ENCODE data around the gene FAM217B.

- TF ChIP-seq, protein P1, sequence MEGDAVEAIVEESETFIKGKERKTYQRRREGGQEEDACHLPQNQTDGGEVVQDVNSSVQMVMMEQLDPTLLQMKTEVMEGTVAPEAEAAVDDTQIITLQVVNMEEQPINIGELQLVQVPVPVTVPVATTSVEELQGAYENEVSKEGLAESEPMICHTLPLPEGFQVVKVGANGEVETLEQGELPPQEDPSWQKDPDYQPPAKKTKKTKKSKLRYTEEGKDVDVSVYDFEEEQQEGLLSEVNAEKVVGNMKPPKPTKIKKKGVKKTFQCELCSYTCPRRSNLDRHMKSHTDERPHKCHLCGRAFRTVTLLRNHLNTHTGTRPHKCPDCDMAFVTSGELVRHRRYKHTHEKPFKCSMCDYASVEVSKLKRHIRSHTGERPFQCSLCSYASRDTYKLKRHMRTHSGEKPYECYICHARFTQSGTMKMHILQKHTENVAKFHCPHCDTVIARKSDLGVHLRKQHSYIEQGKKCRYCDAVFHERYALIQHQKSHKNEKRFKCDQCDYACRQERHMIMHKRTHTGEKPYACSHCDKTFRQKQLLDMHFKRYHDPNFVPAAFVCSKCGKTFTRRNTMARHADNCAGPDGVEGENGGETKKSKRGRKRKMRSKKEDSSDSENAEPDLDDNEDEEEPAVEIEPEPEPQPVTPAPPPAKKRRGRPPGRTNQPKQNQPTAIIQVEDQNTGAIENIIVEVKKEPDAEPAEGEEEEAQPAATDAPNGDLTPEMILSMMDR (IDR thresholded peaks at IDR 0.05) = no peak
- no peak for TF ChIP-seq POLR2A (IDR thresholded peaks at IDR 0.05)
These were observed 6.8 kb upstream of the FAM217B start, which contains the start of gene SYCP2 for GRCh38 chr20:59933296-59933848.

Measured in Peyer's patch (tissue), 4 donors.